ENCODE results near the gene THAP4. TPM values are rescaled to one million over a fixed set of nuclear protein-coding genes. Genes with fewer than 3 reads are reported as not detected.

The THAP4 gene
- polyA plus RNA-seq, 1 of the 3 experiments (the other 2 are of a cell fraction) = 64.7 TPM

GRCh38 chr2:241615522-241616052 is 21.4 kb downstream of the THAP4 start:
- no peak overlapping the region for H3K27ac ChIP-seq (ENCODE audit: low read depth in 2 of 2, low read length in 1 of 2)
- WGBS (ENCODE audit: low lambda C conversion rate) = 97% methylated on average over 11 of the region's 16 CpGs
- no peak for TF ChIP-seq RCOR1 (IDR thresholded peaks at IDR 0.05; ENCODE audit: low read length)
- no peak for TF ChIP-seq CHD2 (IDR thresholded peaks at IDR 0.05; ENCODE audit: low read length, partially characterized antibody)
- TF ChIP-seq GATA2 (CRISPR knock-in tag; IDR thresholded peaks at IDR 0.05) = no peak
- no peak for TF ChIP-seq GABPA (IDR thresholded peaks at IDR 0.05; ENCODE audit: low read depth)
- no peak for TF ChIP-seq EP300 (IDR thresholded peaks at IDR 0.05; ENCODE audit: borderline replicate concordance in 1 of 2, low read depth in 1 of 2, low read length in 1 of 2)
- TF ChIP-seq TAF1 (IDR thresholded peaks at IDR 0.05; ENCODE audit: borderline replicate concordance, low read depth, low read length) = no peak
- no peak for TF ChIP-seq EZH2phosphoT487 (IDR thresholded peaks at IDR 0.05; ENCODE audit: borderline replicate concordance, low read depth)
- no peak for TF ChIP-seq TCF12 (IDR thresholded peaks at IDR 0.05)
- TF ChIP-seq FOSL2 (IDR thresholded peaks at IDR 0.05; ENCODE audit: borderline replicate concordance, low read depth) = no peak
- TF ChIP-seq ZBTB33 (IDR thresholded peaks at IDR 0.05; ENCODE audit: borderline replicate concordance, low read depth) = no peak
- no peak for TF ChIP-seq FOXM1 (IDR thresholded peaks at IDR 0.05; ENCODE audit: low read depth)
- TF ChIP-seq MEF2A (IDR thresholded peaks at IDR 0.05; ENCODE audit: borderline replicate concordance, low read depth) = no peak
- TF ChIP-seq REST (IDR thresholded peaks at IDR 0.05; ENCODE audit: low read depth, low read length) = no peak
- no peak for TF ChIP-seq SIN3A (IDR thresholded peaks at IDR 0.05; ENCODE audit: borderline replicate concordance, low read depth, low read length)
- no peak overlapping the region for H2AFZ ChIP-seq (ENCODE audit: low read depth)
- peaks cover 80% of the 10 kb centered on the region for H3K79me2 ChIP-seq (ENCODE audit: insufficient read depth)
- H3K4me1 ChIP-seq (ENCODE audit: control insufficient read depth in 1 of 2, insufficient read depth in 2 of 2, low read depth in 1 of 2, low read length in 1 of 2) = peaks cover 0 to 19% of the 10 kb centered on the region in 2 experiments; a peak in 2 of 4 replicates
- POLR2A ChIA-PET = interaction anchor here (0.5 kb wide), 1 partner anchor 18 kb away, joined by 4 read pairs; no protein-coding TSS in a partner anchor
- H3K27me3 ChIP-seq (ENCODE audit: insufficient read depth) = no peaks in the 10 kb centered on the region
- H3F3A ChIP-seq (replicated peaks; ENCODE audit: insufficient read depth) = peaks cover 4% of the 10 kb centered on the region
- no peak overlapping the region for H3K4me3 ChIP-seq (ENCODE audit: low read depth in 2 of 2, low read length in 1 of 2)
- H3K4me2 ChIP-seq = no peak overlapping the region
- H3K36me3 ChIP-seq (replicated peaks in 1 of 2; ENCODE audit: control insufficient read depth in 1 of 2, insufficient read depth in 2 of 2, low read length in 1 of 2) = peaks cover 3 to 5% of the 10 kb centered on the region in 2 experiments
- DNase-seq = no peak
- H3K9me2 ChIP-seq = no peaks in the 10 kb centered on the region
- H3K9me3 ChIP-seq = no peaks in the 10 kb centered on the region
- H4K20me1 ChIP-seq (ENCODE audit: insufficient read depth) = peaks cover 10% of the 10 kb centered on the region; the same call in 1 of the 2 replicates
- no peak overlapping the region for H3K9ac ChIP-seq
- CTCF ChIA-PET = interaction anchor here (2.6 kb wide), 1 partner anchor 17 kb away, joined by 10 read pairs; no protein-coding TSS in a partner anchor
